ENCODE data around the gene C1orf167.

C1orf167 gene

GRCh38 chr1:11835441-11836225 is 73.6 kb downstream of the C1orf167 start:
- DNase-seq (ENCODE audit: low spot score), result no peak

- DNase-seq (ENCODE audit: low spot score), result no peak
Measured at GRCh38 chr1:11836955-11837766, 75.2 kb downstream of the C1orf167 start.

GRCh38 chr1:11837767-11838348 is 75.9 kb downstream of the C1orf167 start:
- no peak for DNase-seq (ENCODE audit: low spot score)

GRCh38 chr1:11838349-11839272 is 76.6 kb downstream of the C1orf167 start:
- DNase-seq (ENCODE audit: low spot score), result peak; percentile 91

Measured in AG08396 (cell line).